D721Med (cell line): ENCODE data around the gene CPNE7.

Experiments used
- DNase-seq: peaks from one replicate; pipeline ENCODE4 v3.0.0; 2011; ENCODE audit warnings: low spot score; ENCODE audit not compliant: insufficient read length
- FAIRE-seq: peaks from 2 replicates; lab custom pipeline; 2011; peaks lifted over from hg19 to GRCh38; lab: Jason Lieb, UNC
- CTCF ChIP-seq: IDR thresholded peaks from 2 replicates; pipeline ENCODE4 v1.5.1; 2012; ENCODE audit warnings: mild to moderate bottlenecking, control low read depth; ENCODE audit not compliant: insufficient read depth; ENCODE audit errors: missing control alignments

CPNE7 gene

GRCh38 chr16:89607453-89607852 is 31.9 kb downstream of the CPNE7 start:
- no peak for FAIRE-seq
- DNase-seq = no peak
- TF ChIP-seq CTCF = no peak

- TF ChIP-seq CTCF = no peak
- no peak for DNase-seq
- no peak for FAIRE-seq
Measured at GRCh38 chr16:89607937-89608740, 32.6 kb downstream of the CPNE7 start.

- no peak for TF ChIP-seq CTCF
- FAIRE-seq (no peak), DNase-seq (no peak)
Measured at GRCh38 chr16:89610108-89610453, 34.5 kb downstream of the CPNE7 start.

- no peak for TF ChIP-seq CTCF
- FAIRE-seq = no peak
Measured at GRCh38 chr16:89612415-89613166, 37.0 kb downstream of the CPNE7 start.

GRCh38 chr16:89613231-89613953 is 37.8 kb downstream of the CPNE7 start, which contains the start of gene DPEP1:
DPEP1 (plus strand) TSS chr16:89613642; CDS start chr16:89630411, 16,769 bp downstream.
- FAIRE-seq (no peak), DNase-seq (no peak)
- no peak for TF ChIP-seq CTCF

More at GRCh38 chr16:89612415-89613166, 37.0 kb downstream of the CPNE7 start:
- no peak for DNase-seq

- TF ChIP-seq CTCF = no peak
- FAIRE-seq = no peak
- DNase-seq = no peak
Measured at GRCh38 chr16:89613954-89614459, 38.4 kb downstream of the CPNE7 start.
